ENCODE data around the gene KCNJ15. TPM values are rescaled to one million over a fixed set of nuclear protein-coding genes. Genes with fewer than 3 reads are reported as not detected.

KCNJ15 gene
- total RNA-seq, 1 donor from 2014 or later: not detected

Other genes starting within 250 kb of the KCNJ15 start
- gene ERG, start 241.5 kb downstream of the KCNJ15 start, total RNA-seq (ENCODE audit: unreplicated experiment): not detected